Hepatocyte (in vitro differentiated cells): ENCODE measurements around the gene FIGNL2. TPM values are rescaled to one million over a fixed set of nuclear protein-coding genes. Genes with fewer than 3 reads are reported as not detected.

Experiments
- DNase-seq: peaks from one replicate; pipeline ENCODE4 v3.0.0-alpha.2; 2016; ENCODE audit warnings: low spot score
- H2AFZ ChIP-seq: fragments of 200-600 bp; sonication (generic); 2 replicates; pipeline ENCODE4 v1.6.0; 2016; ENCODE audit warnings: antibody characterized with exemption, mild to moderate bottlenecking
- H3K27ac ChIP-seq: fragments of 200-600 bp; sonication (generic); 2 replicates; pipeline ENCODE4 v1.5.1; 2016; ENCODE audit warnings: mild to moderate bottlenecking
- H3K27me3 ChIP-seq: fragments of 200-600 bp; sonication (generic); 2 replicates; pipeline ENCODE4 v1.6.1; 2016
- H3K36me3 ChIP-seq: fragments of 200-600 bp; sonication (generic); replicated peaks from 2 replicates; pipeline ENCODE4 v1.5.1; 2016; ENCODE audit warnings: low read depth; ENCODE audit not compliant: insufficient read depth
- H3K4me1 ChIP-seq: fragments of 200-600 bp; sonication (generic); 2 replicates; pipeline ENCODE4 v1.5.1; 2016; ENCODE audit warnings: mild to moderate bottlenecking, moderate library complexity; ENCODE audit not compliant: insufficient read depth
- H3K4me2 ChIP-seq: fragments of 200-600 bp; sonication (generic); 2 replicates; pipeline ENCODE4 v1.6.0; 2016
- H3K4me3 ChIP-seq: fragments of 200-600 bp; sonication (generic); 2 replicates; pipeline ENCODE4 v1.5.1; 2016; ENCODE audit warnings: mild to moderate bottlenecking
- H3K79me2 ChIP-seq: fragments of 200-600 bp; sonication (generic); 2 replicates; pipeline ENCODE4 v1.6.0; 2017; ENCODE audit warnings: mild to moderate bottlenecking
- H3K9me2 ChIP-seq: fragments of 200-600 bp; sonication (generic); replicated peaks from 2 replicates; pipeline ENCODE4 v1.6.0; 2017; ENCODE audit warnings: mild to moderate bottlenecking; ENCODE audit not compliant: insufficient read depth
- H3K9me3 ChIP-seq: fragments of 200-600 bp; sonication (generic); 2 replicates; pipeline ENCODE4 v1.5.1; 2016; ENCODE audit warnings: low read depth, mild to moderate bottlenecking
- H4K20me1 ChIP-seq: fragments of 200-600 bp; sonication (generic); 2 replicates; pipeline ENCODE4 v1.6.0; 2016; ENCODE audit warnings: mild to moderate bottlenecking; ENCODE audit not compliant: insufficient read depth, poor library complexity, severe bottlenecking
- CTCF ChIP-seq: fragments of 200-600 bp; sonication (generic); IDR thresholded peaks from 2 replicates; pipeline ENCODE4 v1.5.1; 2016; ENCODE audit warnings: antibody characterized with exemption, mild to moderate bottlenecking; ENCODE audit not compliant: poor library complexity
- EZH2 ChIP-seq: fragments of 200-600 bp; sonication (generic); IDR thresholded peaks from 2 replicates; pipeline ENCODE4 v1.6.1; 2016; ENCODE audit warnings: antibody characterized with exemption, mild to moderate bottlenecking, borderline replicate concordance
- EZH2phosphoT487 ChIP-seq: fragments of 200-600 bp; sonication (generic); IDR thresholded peaks from one replicate; pipeline ENCODE4 v1.6.1; 2018; ENCODE audit warnings: antibody characterized with exemption, mild to moderate bottlenecking, low read depth, moderate library complexity; ENCODE audit not compliant: unreplicated experiment, severe bottlenecking
- WGBS: methylation state at CpG from one replicate; pipeline ENCODE4 v1.1.6; 2016; ENCODE audit warnings: low lambda C conversion rate; ENCODE audit errors: missing lambda C conversion rate; 5-methylcytosine and 5-hydroxymethylcytosine counted together
- polyA plus RNA-seq: library from polyadenylated mRNA; unstranded; fragments of >200 nt; fragmentation: Nextera tagmentation; extraction: Ambion mirVana; gene quantifications from 2 replicates; pipeline ENCODE4 v1.2.1, GENCODE V29; 2016
- total RNA-seq: library from RNA; depleted of rRNA; stranded (reverse); fragments of >200 nt; gene quantifications from 2 replicates; pipeline ENCODE4 v1.2.3, GENCODE V29; 2014

Gene FIGNL2
- total RNA-seq (2.1 and 3.2 TPM in 2 replicates), polyA plus RNA-seq (1.1 and 1.9 TPM in 2 replicates)

- Histone ChIP-seq H3K36me3 (no peaks in the 10 kb centered on the region), H3K27me3 (no peaks in the 10 kb centered on the region), H3K79me2 (peaks cover 23% of the 10 kb centered on the region), H3K4me2 (peak within 1 kb of the TSS; percentile 96), H3K27ac (peak within 1 kb of the TSS; percentile 78), H3K4me1 (peaks cover 20% of the 10 kb centered on the region), H3K4me3 (peak within 1 kb of the TSS; percentile 67), H3K9me3 (no peaks in the 10 kb centered on the region), H4K20me1 (peaks cover 5% of the 10 kb centered on the region), H2AFZ (peak within 1 kb of the TSS; percentile 84), H3K9me2 (no peaks in the 10 kb centered on the region)
- 0% methylated on average over 11 of the region's 51 CpGs for WGBS
- no peak for DNase-seq
- no peak for TF ChIP-seq EZH2phosphoT487
- TF ChIP-seq CTCF, result no peak
- no peak for TF ChIP-seq EZH2
Observed at GRCh38 chr12:51848326-51848727, at the start of gene FIGNL2. TSS of gene FIGNL2 (minus strand) at chr12:51848718. CDS start at chr12:51822413, 26,305 bp downstream.

- H3K27ac ChIP-seq, result no peak overlapping the region
- peaks cover 6% of the 10 kb centered on the region for H3K4me1 ChIP-seq
- no peaks in the 10 kb centered on the region for H3K79me2 ChIP-seq
- H3K4me2 ChIP-seq, result no peak overlapping the region
- no peaks in the 10 kb centered on the region for H3K36me3 ChIP-seq
- no peak for TF ChIP-seq EZH2phosphoT487
- no peak for TF ChIP-seq EZH2
- TF ChIP-seq CTCF, result no peak
- H4K20me1 ChIP-seq, result no peaks in the 10 kb centered on the region
- H3K4me3 ChIP-seq, result no peak overlapping the region
- no peak overlapping the region for H2AFZ ChIP-seq
- no peaks in the 10 kb centered on the region for H3K9me2 ChIP-seq
- H3K9me3 ChIP-seq, result no peaks in the 10 kb centered on the region
- no peak for DNase-seq
- H3K27me3 ChIP-seq, result no peaks in the 10 kb centered on the region
- WGBS, result 83% methylated on average over 8 of the region's 8 CpGs
Observed at GRCh38 chr12:51897181-51897580, 48.7 kb upstream of the FIGNL2 start.

GRCh38 chr12:51896236-51896635 lies 47.7 kb upstream of the FIGNL2 start:
- Histone ChIP-seq H3K36me3 (no peaks in the 10 kb centered on the region), H3K4me2 (no peak overlapping the region), H4K20me1 (no peaks in the 10 kb centered on the region), H3K27ac (no peak overlapping the region), H2AFZ (no peak overlapping the region), H3K9me3 (no peaks in the 10 kb centered on the region), H3K4me3 (no peak overlapping the region), H3K27me3 (no peaks in the 10 kb centered on the region), H3K9me2 (no peaks in the 10 kb centered on the region), H3K4me1 (peaks cover 6% of the 10 kb centered on the region), H3K79me2 (no peaks in the 10 kb centered on the region)
- TF ChIP-seq EZH2phosphoT487, result no peak
- TF ChIP-seq EZH2, result no peak
- TF ChIP-seq CTCF, result no peak
- WGBS, result 82% methylated on average over 3 of the region's 3 CpGs
- no peak for DNase-seq
